PC-9 (cell line): ENCODE results near the gene PPP2R5E. TPM values are rescaled to one million over a fixed set of nuclear protein-coding genes. Genes with fewer than 3 reads are reported as not detected.

ENCODE experiments used
- BruUV-seq: library from RNA; stranded (reverse); fragments of 400-500 nt; replicated peaks from 2 replicates; lab custom pipeline; 2021; lab: Mats Ljungman, UMichigan
- CTCF ChIA-PET: fragments of 300-600 bp; sonication (Branson Sonifier 250); formaldehyde crosslinking; loops from one replicate; lab custom pipeline; 2022; ENCODE audit warnings: antibody characterized with exemption; lab: Charles Lee
- POLR2A ChIA-PET: fragments of 300-600 bp; sonication (Branson Sonifier 250); formaldehyde crosslinking; loops from one replicate; lab custom pipeline; 2022; ENCODE audit warnings: antibody characterized with exemption; ENCODE audit not compliant: unreplicated experiment; lab: Charles Lee
- DNase-seq, 2 experiments: peaks; one replicate each; pipeline versions ENCODE4 v3.0.0 to v3.0.0-alpha.2; 2015 to 2022; ENCODE audit warnings: mixed read lengths in 1 of 2
- H2AFZ ChIP-seq: fragments of 200-600 bp; sonication (generic); 2 replicates; pipeline ENCODE4 v1.8.1; 2017; ENCODE audit warnings: antibody characterized with exemption
- H3F3A ChIP-seq: fragments of 200-600 bp; sonication (generic); 2 replicates; pipeline ENCODE4 v1.8.1; 2017; ENCODE audit warnings: antibody characterized with exemption, mild to moderate bottlenecking, low read depth; ENCODE audit not compliant: insufficient read depth
- H3K27ac ChIP-seq: fragments of 200-600 bp; sonication (generic); 2 replicates; pipeline ENCODE4 v1.6.1; 2016; ENCODE audit warnings: mixed run types
- H3K27me3 ChIP-seq: fragments of 200-600 bp; sonication (generic); 2 replicates; pipeline ENCODE4 v1.6.1; 2016; ENCODE audit warnings: low read depth, mixed run types; ENCODE audit not compliant: insufficient read depth
- H3K36me3 ChIP-seq: fragments of 200-600 bp; sonication (generic); 2 replicates; pipeline ENCODE4 v1.6.1; 2016; ENCODE audit warnings: low read depth, mixed run types
- H3K4me1 ChIP-seq: fragments of 200-600 bp; sonication (generic); replicated peaks from 2 replicates; pipeline ENCODE4 v1.6.1; 2016; ENCODE audit warnings: mixed run types; ENCODE audit not compliant: insufficient read depth
- H3K4me2 ChIP-seq: fragments of 200-600 bp; sonication (generic); 2 replicates; pipeline ENCODE4 v1.6.1; 2017; ENCODE audit warnings: mixed run types
- H3K4me3 ChIP-seq: fragments of 200-600 bp; sonication (generic); 2 replicates; pipeline ENCODE4 v1.6.1; 2016; ENCODE audit warnings: mixed run types
- H3K79me2 ChIP-seq: fragments of 200-600 bp; sonication (generic); 2 replicates; pipeline ENCODE4 v1.6.1; 2017; ENCODE audit warnings: low read depth, mixed run types
- H3K9me2 ChIP-seq: fragments of 200-600 bp; sonication (generic); 2 replicates; pipeline ENCODE4 v1.8.1; 2017; ENCODE audit warnings: mild to moderate bottlenecking; ENCODE audit not compliant: insufficient read depth
- H3K9me3 ChIP-seq: fragments of 200-600 bp; sonication (generic); 2 replicates; pipeline ENCODE4 v1.8.1; 2016; ENCODE audit warnings: low read depth; ENCODE audit not compliant: insufficient read depth
- H4K20me1 ChIP-seq: fragments of 200-600 bp; sonication (generic); 2 replicates; pipeline ENCODE4 v1.8.1; 2017; ENCODE audit not compliant: insufficient read depth
- EZH2 ChIP-seq: fragments of 200-600 bp; sonication (generic); IDR thresholded peaks from 2 replicates; pipeline ENCODE4 v1.8.0; 2017; ENCODE audit warnings: antibody characterized with exemption, low read depth
- intact Hi-C: fragments of 100-400 bp; cut with micrococcal nuclease; formaldehyde crosslinking; loops from one replicate; pipeline ENCODE4 v1.10.0; 2022; ENCODE audit not compliant: unreplicated experiment
- total RNA-seq: library from RNA; stranded (reverse); gene quantifications from 2 replicates; pipeline ENCODE4 v1.2.3, GENCODE V29; 2021
- TF ChIP-seq, protein P1 (sequence below): fragments of 200-600 bp; sonication (generic); conservative IDR thresholded peaks from 2 replicates; pipeline ENCODE4 v1.6.1; 2017; ENCODE audit warnings: mixed run types, antibody characterized with exemption, mild to moderate bottlenecking, moderate library complexity

PPP2R5E gene
- total RNA-seq, 1 experiment from 2014 or later, result 66.4 TPM

DNA sequence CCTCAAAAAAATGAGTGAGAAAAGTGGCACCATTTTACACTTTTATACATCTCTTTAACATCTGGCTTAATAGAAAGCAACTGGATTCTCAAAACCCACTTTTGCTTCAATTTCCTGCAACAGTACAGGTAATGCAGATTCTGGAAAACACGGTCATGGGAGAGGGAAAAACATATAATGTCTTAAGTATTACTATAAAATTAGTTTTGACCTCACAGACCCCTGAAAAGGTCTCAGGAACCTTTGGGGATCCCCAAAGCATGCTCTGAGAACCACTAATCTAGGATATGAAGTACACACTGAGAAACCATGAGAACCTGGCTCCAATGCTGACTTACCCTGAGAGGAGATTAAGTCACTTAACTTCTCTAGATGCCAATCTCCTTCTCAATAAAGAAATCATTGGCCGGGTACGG lies 64.7 kb downstream of the PPP2R5E start:
- no peaks in the 10 kb centered on the region; the same call in 1 of the 2 replicates for H3K9me3 ChIP-seq
- H3K36me3 ChIP-seq, result no peaks in the 10 kb centered on the region
- peaks cover 13% of the 10 kb centered on the region for H3F3A ChIP-seq
- CTCF ChIA-PET, result no interaction called here
- intact Hi-C loops, result no loop called here
- peaks cover 6% of the 10 kb centered on the region; the same call in 1 of the 2 replicates for H4K20me1 ChIP-seq
- BruUV-seq, result no TSS peak
- H2AFZ ChIP-seq, result no peak overlapping the region
- H3K4me2 ChIP-seq, result no peak overlapping the region
- H3K9me2 ChIP-seq, result no peaks in the 10 kb centered on the region
- peaks cover 18% of the 10 kb centered on the region for H3K4me1 ChIP-seq
- no peak overlapping the region for H3K27ac ChIP-seq
- H3K4me3 ChIP-seq, result no peak overlapping the region
- no peaks in the 10 kb centered on the region for H3K27me3 ChIP-seq
- H3K79me2 ChIP-seq, result peaks cover 79% of the 10 kb centered on the region
- no peak for DNase-seq
- POLR2A ChIA-PET, result no interaction called here
- TF ChIP-seq EZH2, result no peak
- TF ChIP-seq, protein P1, sequence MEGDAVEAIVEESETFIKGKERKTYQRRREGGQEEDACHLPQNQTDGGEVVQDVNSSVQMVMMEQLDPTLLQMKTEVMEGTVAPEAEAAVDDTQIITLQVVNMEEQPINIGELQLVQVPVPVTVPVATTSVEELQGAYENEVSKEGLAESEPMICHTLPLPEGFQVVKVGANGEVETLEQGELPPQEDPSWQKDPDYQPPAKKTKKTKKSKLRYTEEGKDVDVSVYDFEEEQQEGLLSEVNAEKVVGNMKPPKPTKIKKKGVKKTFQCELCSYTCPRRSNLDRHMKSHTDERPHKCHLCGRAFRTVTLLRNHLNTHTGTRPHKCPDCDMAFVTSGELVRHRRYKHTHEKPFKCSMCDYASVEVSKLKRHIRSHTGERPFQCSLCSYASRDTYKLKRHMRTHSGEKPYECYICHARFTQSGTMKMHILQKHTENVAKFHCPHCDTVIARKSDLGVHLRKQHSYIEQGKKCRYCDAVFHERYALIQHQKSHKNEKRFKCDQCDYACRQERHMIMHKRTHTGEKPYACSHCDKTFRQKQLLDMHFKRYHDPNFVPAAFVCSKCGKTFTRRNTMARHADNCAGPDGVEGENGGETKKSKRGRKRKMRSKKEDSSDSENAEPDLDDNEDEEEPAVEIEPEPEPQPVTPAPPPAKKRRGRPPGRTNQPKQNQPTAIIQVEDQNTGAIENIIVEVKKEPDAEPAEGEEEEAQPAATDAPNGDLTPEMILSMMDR, result no peak

DNA sequence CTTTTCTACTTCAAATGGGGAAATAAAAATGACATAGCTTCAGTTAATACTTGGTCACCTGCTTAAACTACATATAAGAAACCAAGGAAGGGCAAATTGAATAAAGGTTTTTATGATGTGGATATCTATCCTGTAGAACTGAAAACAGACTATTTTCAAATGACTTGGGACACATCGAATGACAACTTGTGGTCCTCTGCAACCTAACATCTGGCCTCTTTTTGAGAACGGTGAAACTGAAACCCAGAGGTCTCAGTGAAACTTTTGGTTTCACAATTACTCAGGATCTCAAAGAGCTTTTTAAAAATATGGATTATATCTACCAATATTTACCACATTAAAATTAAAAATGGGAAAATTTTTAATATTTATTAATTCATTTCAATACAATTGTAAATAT lies 65.2 kb downstream of the PPP2R5E start:
- Histone ChIP-seq H3K4me3 (no peak overlapping the region), H3K27me3 (no peaks in the 10 kb centered on the region), H3K79me2 (peaks cover 80% of the 10 kb centered on the region), H3K9me2 (no peaks in the 10 kb centered on the region), H3K36me3 (no peaks in the 10 kb centered on the region), H2AFZ (no peak overlapping the region), H4K20me1 (peaks cover 6% of the 10 kb centered on the region; the same call in 1 of the 2 replicates), H3K9me3 (no peaks in the 10 kb centered on the region; the same call in 1 of the 2 replicates), H3K27ac (no peak overlapping the region), H3K4me1 (peaks cover 23% of the 10 kb centered on the region), H3F3A (peaks cover 17% of the 10 kb centered on the region), H3K4me2 (no peak overlapping the region)
- intact Hi-C loops, result no loop called here
- POLR2A ChIA-PET, result interaction anchor here (0.7 kb wide), 1 partner anchor 148 kb away, joined by 3 read pairs; no protein-coding TSS in a partner anchor
- CTCF ChIA-PET, result no interaction called here
- no TSS peak for BruUV-seq
- no peak for DNase-seq
- TF ChIP-seq, protein P1, result no peak
- no peak for TF ChIP-seq EZH2

DNA sequence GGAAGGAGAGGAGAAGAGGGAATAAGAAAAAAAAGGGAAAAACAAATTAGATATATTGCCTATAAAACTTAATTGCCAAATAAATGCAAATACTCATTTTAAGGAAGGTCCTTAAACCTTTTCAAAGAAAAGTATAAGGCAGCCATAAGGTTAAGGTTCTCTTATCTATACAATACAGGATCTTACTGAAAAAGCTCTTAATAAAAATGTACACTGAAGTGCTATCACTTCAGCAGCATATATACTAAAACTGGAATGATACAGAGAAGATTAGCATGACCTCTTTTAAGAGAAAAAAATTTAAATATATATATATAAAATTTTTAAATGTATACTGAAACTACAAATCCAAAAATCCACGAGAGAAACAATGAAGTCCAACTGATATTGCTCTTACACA lies 65.6 kb downstream of the PPP2R5E start:
- CTCF ChIA-PET, result no interaction called here
- intact Hi-C loops, result no loop called here
- peaks cover 19% of the 10 kb centered on the region for H3F3A ChIP-seq
- no peak overlapping the region for H3K4me2 ChIP-seq
- peaks cover 6% of the 10 kb centered on the region; the same call in 1 of the 2 replicates for H4K20me1 ChIP-seq
- no TSS peak for BruUV-seq
- peaks cover 81% of the 10 kb centered on the region for H3K79me2 ChIP-seq
- no peaks in the 10 kb centered on the region for H3K36me3 ChIP-seq
- no peak for TF ChIP-seq EZH2
- TF ChIP-seq, protein P1, result no peak
- H3K9me3 ChIP-seq, result no peaks in the 10 kb centered on the region; the same call in 1 of the 2 replicates
- H3K4me1 ChIP-seq, result peaks cover 25% of the 10 kb centered on the region
- H3K27ac ChIP-seq, result no peak overlapping the region
- no peaks in the 10 kb centered on the region for H3K9me2 ChIP-seq
- no peak overlapping the region for H2AFZ ChIP-seq
- DNase-seq, result no peak
- H3K4me3 ChIP-seq, result no peak overlapping the region
- H3K27me3 ChIP-seq, result no peaks in the 10 kb centered on the region
- POLR2A ChIA-PET, result interaction anchor here (0.7 kb wide), 1 partner anchor 147 kb away, joined by 3 read pairs; no protein-coding TSS in a partner anchor
